Smooth muscle cell (in vitro differentiated cells): ENCODE data around the gene HADHA. TPM values are rescaled to one million over a fixed set of nuclear protein-coding genes. Genes with fewer than 3 reads are reported as not detected.

ENCODE experiments used
- DNase-seq: peaks from one replicate; lab custom pipeline; 2025; ENCODE audit not compliant: unreplicated experiment; lab: John Stamatoyannopoulos, UW
- H2AFZ ChIP-seq: fragments of 200-600 bp; sonication (generic); 2 replicates; pipeline ENCODE4 v1.6.0; 2016; ENCODE audit warnings: antibody characterized with exemption, low read depth, mild to moderate bottlenecking
- H3F3A ChIP-seq: fragments of 200-600 bp; sonication (generic); 2 replicates; pipeline ENCODE4 v1.6.0; 2017; ENCODE audit warnings: antibody characterized with exemption, low read depth
- H3K27ac ChIP-seq: fragments of 200-600 bp; sonication (generic); 2 replicates; pipeline ENCODE4 v1.5.1; 2016; ENCODE audit warnings: low read depth, mild to moderate bottlenecking
- H3K27me3 ChIP-seq: fragments of 200-600 bp; sonication (generic); 2 replicates; pipeline ENCODE4 v1.6.1; 2016; ENCODE audit warnings: low read depth, mild to moderate bottlenecking
- H3K36me3 ChIP-seq: fragments of 200-600 bp; sonication (generic); 2 replicates; pipeline ENCODE4 v1.5.1; 2016; ENCODE audit warnings: low read depth
- H3K4me1 ChIP-seq: fragments of 200-600 bp; sonication (generic); 2 replicates; pipeline ENCODE4 v1.5.1; 2016; ENCODE audit warnings: low read depth
- H3K4me2 ChIP-seq: fragments of 200-600 bp; sonication (generic); 2 replicates; pipeline ENCODE4 v1.6.0; 2016; ENCODE audit warnings: mild to moderate bottlenecking
- H3K4me3 ChIP-seq: fragments of 200-600 bp; sonication (generic); 2 replicates; pipeline ENCODE4 v1.5.1; 2016; ENCODE audit warnings: mild to moderate bottlenecking
- H3K79me2 ChIP-seq: fragments of 200-600 bp; sonication (generic); 2 replicates; pipeline ENCODE4 v1.6.0; 2016; ENCODE audit warnings: low read depth, mild to moderate bottlenecking
- H3K9ac ChIP-seq: fragments of 200-600 bp; sonication (generic); 2 replicates; pipeline ENCODE4 v1.6.0; 2016; ENCODE audit warnings: low read depth
- H3K9me3 ChIP-seq: fragments of 200-600 bp; sonication (generic); replicated peaks from 2 replicates; pipeline ENCODE4 v1.5.1; 2016; ENCODE audit warnings: low read depth
- H4K20me1 ChIP-seq: fragments of 200-600 bp; sonication (generic); 2 replicates; pipeline ENCODE4 v1.6.0; 2016; ENCODE audit warnings: low read depth
- WGBS: methylation state at CpG from one replicate; pipeline ENCODE4 v1.1.7; 2016; ENCODE audit warnings: low lambda C conversion rate; 5-methylcytosine and 5-hydroxymethylcytosine counted together
- polyA plus RNA-seq: library from polyadenylated mRNA; unstranded; fragments of >200 nt; fragmentation: Nextera tagmentation; extraction: Ambion mirVana; gene quantifications from 2 replicates; pipeline ENCODE4 v1.2.1, GENCODE V29; 2016
- total RNA-seq: library from RNA; depleted of rRNA; stranded (reverse); fragments of >200 nt; gene quantifications from 2 replicates; pipeline ENCODE4 v1.2.3, GENCODE V29; 2014
- TF ChIP-seq, protein P1 (sequence below): fragments of 200-600 bp; sonication (generic); IDR thresholded peaks from 2 replicates; pipeline ENCODE4 v1.5.1; 2017; ENCODE audit warnings: borderline replicate concordance, mild to moderate bottlenecking, antibody characterized with exemption; ENCODE audit not compliant: insufficient read depth, poor library complexity, severe bottlenecking

HADHA gene
- total and polyA plus RNA-seq, 2 experiments from 2014 or later, result 96.9 to 111 TPM

DNA sequence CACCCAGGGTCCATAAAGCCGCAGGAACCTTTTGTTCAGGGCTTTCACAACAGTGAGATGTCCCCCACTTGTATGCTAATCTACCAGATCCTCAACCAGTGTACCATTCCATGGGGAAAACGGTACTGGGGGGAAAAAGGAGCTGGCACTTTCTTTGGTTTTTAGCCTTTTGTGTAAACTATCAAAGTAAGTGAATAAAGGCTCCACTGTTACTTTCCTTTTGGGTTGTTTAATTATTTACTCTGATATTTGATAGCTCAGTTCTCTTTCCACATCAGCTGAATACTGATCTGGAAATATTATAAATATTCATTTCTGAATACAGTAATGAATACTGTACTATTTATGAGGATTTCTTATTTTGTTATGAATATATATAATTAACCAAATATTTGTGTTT, 20.3 kb downstream of the HADHA start:
- H3K79me2 ChIP-seq, result no peaks in the 10 kb centered on the region
- TF ChIP-seq, protein P1, sequence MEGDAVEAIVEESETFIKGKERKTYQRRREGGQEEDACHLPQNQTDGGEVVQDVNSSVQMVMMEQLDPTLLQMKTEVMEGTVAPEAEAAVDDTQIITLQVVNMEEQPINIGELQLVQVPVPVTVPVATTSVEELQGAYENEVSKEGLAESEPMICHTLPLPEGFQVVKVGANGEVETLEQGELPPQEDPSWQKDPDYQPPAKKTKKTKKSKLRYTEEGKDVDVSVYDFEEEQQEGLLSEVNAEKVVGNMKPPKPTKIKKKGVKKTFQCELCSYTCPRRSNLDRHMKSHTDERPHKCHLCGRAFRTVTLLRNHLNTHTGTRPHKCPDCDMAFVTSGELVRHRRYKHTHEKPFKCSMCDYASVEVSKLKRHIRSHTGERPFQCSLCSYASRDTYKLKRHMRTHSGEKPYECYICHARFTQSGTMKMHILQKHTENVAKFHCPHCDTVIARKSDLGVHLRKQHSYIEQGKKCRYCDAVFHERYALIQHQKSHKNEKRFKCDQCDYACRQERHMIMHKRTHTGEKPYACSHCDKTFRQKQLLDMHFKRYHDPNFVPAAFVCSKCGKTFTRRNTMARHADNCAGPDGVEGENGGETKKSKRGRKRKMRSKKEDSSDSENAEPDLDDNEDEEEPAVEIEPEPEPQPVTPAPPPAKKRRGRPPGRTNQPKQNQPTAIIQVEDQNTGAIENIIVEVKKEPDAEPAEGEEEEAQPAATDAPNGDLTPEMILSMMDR, result no peak
- H3K4me3 ChIP-seq, result no peak overlapping the region
- no peaks in the 10 kb centered on the region for H3K4me1 ChIP-seq
- H3K27ac ChIP-seq, result no peak overlapping the region
- DNase-seq, result no peak
- no peaks in the 10 kb centered on the region for H3F3A ChIP-seq
- H3K9me3 ChIP-seq, result no peaks in the 10 kb centered on the region
- H3K4me2 ChIP-seq, result no peak overlapping the region
- no peak overlapping the region for H3K9ac ChIP-seq
- H4K20me1 ChIP-seq, result peaks cover 5% of the 10 kb centered on the region
- H2AFZ ChIP-seq, result no peak overlapping the region
- WGBS, result 97% methylated on average over 2 of the region's 2 CpGs
- H3K36me3 ChIP-seq, result peaks cover 27% of the 10 kb centered on the region
- H3K27me3 ChIP-seq, result no peaks in the 10 kb centered on the region

DNA sequence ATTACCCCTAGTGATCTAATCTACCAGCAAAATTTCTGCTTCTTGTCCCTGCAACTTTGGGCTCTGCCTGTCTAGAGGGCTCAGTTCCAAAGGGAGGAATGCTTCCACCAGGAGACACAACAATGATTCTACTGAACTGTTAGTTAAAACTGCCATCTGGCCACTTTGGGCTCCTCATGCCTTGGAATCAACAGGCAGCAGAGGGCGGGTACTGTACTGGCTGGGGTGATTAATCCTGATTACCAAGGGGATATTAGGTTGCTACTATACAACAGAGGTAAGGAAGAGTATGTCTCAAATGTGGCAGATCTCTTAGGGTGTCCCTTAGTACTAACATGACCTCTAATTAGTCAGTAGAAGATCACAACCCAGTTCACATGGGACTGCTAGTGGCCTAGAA, 21.4 kb downstream of the HADHA start:
- Histone ChIP-seq H4K20me1 (peaks cover 5% of the 10 kb centered on the region), H3K9me3 (peaks cover 3% of the 10 kb centered on the region), H3K4me1 (no peaks in the 10 kb centered on the region), H3K4me2 (no peak overlapping the region), H3K27me3 (no peaks in the 10 kb centered on the region), H3K36me3 (peaks cover 20% of the 10 kb centered on the region), H2AFZ (no peak overlapping the region), H3K9ac (no peak overlapping the region), H3K4me3 (no peak overlapping the region), H3K27ac (no peak overlapping the region), H3K79me2 (no peaks in the 10 kb centered on the region), H3F3A (no peaks in the 10 kb centered on the region)
- WGBS, result 91% methylated on average over 1 of the region's 1 CpG
- TF ChIP-seq, protein P1, result no peak
- DNase-seq, result no peak

DNA sequence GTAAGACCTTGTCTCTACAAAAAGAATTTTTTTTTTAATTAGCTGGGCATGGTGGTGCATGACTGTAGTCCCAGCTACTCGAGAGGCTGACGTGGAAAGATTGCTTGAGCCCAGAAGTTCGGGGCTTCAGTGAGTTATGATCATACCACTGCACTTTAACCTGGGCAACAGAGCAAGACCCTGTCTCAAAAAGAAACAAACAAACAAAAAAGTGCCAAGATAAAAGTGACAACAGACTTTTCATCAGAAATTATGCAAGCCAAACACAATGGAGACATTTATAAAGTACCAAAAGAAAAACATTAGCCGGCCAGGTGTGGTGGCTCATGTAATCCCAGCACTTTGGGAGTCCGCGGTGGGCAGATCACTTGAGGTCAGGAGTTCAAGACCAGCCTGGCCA, 26.7 kb downstream of the HADHA start:
- H3K4me2 ChIP-seq, result no peak overlapping the region

DNA sequence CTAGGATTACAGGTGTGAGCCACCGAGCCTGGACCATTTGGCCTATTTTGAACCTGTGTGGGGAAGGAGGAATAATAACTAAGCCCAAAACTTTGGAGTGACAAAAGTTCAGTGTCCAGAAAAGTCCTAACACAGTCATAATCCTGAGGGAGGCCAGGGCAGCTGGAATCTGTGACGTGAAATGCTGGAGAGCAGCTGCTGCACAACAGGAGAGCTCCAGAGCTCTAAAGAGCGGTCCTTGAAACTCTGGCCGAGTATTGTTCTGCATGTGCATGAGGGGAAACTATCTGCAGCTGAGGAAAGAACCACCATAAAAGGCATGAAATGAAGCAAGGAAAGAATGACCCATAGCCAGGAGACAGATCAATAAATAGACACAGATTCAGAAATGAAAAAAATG, 27.8 kb downstream of the HADHA start:
- DNase-seq, result no peak
- Histone ChIP-seq H3K4me2 (no peak overlapping the region), H3K4me3 (no peak overlapping the region), H3K9ac (no peak overlapping the region), H3F3A (no peaks in the 10 kb centered on the region), H3K36me3 (peaks cover 26% of the 10 kb centered on the region), H3K79me2 (no peaks in the 10 kb centered on the region), H3K4me1 (no peaks in the 10 kb centered on the region), H3K27ac (no peak overlapping the region), H4K20me1 (no peaks in the 10 kb centered on the region), H2AFZ (no peak overlapping the region), H3K9me3 (peaks cover 5% of the 10 kb centered on the region), H3K27me3 (no peaks in the 10 kb centered on the region)
- TF ChIP-seq, protein P1, result no peak
- 95% methylated on average over 4 of the region's 4 CpGs for WGBS

More for the DNA sequence above, 26.7 kb downstream of the HADHA start:
- Histone ChIP-seq H3K4me3 (no peak overlapping the region), H4K20me1 (peaks cover 4% of the 10 kb centered on the region), H3K4me1 (no peaks in the 10 kb centered on the region), H3K36me3 (peaks cover 22% of the 10 kb centered on the region), H3K9ac (no peak overlapping the region), H3K27me3 (no peaks in the 10 kb centered on the region), H3K9me3 (peaks cover 5% of the 10 kb centered on the region), H2AFZ (no peak overlapping the region), H3K27ac (no peak overlapping the region), H3K79me2 (no peaks in the 10 kb centered on the region), H3F3A (no peaks in the 10 kb centered on the region)
- no peak for DNase-seq
- TF ChIP-seq, protein P1, result no peak
- 78% methylated on average over 6 of the region's 6 CpGs for WGBS
